ENCODE results near the gene OAS3.
"Not testable (repeated sequence)": the region's sequence is repeated elsewhere in the genome, so short reads cannot be mapped to it uniquely, and the experiment has no call there.

OAS3 gene

DNA sequence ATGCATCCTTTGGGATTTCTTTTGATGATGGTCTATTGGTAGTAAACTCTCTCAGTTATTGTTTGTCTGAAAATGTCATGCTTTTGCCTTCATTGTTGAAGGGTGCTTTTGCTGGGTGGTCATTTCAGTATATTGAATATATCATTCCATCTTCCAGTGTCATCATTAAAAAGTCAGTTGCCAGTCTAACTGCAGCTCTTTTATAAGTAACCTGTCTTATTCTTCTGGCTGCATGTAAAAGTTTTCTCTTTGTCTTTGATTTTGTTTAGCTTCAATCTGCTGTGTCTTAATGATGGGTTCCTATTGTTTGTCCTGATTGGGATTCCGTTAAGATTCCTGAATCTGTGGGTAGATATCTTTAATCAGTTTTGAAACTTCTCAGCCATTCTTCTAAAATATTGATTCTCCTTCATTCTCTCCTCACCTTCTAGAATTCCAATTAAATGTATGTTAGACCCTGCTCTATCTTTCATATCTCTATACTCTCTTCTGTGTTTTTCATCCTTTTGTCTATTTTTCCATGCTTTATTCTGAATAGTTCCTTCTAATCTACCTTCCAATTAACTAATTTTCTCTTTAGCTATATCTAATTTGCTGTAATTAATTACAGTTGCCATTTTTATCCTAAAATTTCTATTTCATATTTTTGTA, 25.1 kb upstream of the OAS3 start:
- Histone ChIP-seq H3K4me3 (replicated peaks; ENCODE audit: insufficient read depth, low read length) (no peak overlapping the region), H3K27me3 (ENCODE audit: insufficient read depth, poor library complexity, severe bottlenecking) (no peaks in the 10 kb centered on the region), H3K27ac (replicated peaks) (no peak overlapping the region)
- DNase-seq (ENCODE audit: low read depth in 1 of 2, low spot score in 1 of 2) = no peak
- no peak for TF ChIP-seq GABPA (IDR thresholded peaks at IDR 0.05; ENCODE audit: low read depth)
- no peak for TF ChIP-seq SPI1 (IDR thresholded peaks at IDR 0.05; ENCODE audit: borderline replicate concordance, low read depth)
- TF ChIP-seq, protein P1, sequence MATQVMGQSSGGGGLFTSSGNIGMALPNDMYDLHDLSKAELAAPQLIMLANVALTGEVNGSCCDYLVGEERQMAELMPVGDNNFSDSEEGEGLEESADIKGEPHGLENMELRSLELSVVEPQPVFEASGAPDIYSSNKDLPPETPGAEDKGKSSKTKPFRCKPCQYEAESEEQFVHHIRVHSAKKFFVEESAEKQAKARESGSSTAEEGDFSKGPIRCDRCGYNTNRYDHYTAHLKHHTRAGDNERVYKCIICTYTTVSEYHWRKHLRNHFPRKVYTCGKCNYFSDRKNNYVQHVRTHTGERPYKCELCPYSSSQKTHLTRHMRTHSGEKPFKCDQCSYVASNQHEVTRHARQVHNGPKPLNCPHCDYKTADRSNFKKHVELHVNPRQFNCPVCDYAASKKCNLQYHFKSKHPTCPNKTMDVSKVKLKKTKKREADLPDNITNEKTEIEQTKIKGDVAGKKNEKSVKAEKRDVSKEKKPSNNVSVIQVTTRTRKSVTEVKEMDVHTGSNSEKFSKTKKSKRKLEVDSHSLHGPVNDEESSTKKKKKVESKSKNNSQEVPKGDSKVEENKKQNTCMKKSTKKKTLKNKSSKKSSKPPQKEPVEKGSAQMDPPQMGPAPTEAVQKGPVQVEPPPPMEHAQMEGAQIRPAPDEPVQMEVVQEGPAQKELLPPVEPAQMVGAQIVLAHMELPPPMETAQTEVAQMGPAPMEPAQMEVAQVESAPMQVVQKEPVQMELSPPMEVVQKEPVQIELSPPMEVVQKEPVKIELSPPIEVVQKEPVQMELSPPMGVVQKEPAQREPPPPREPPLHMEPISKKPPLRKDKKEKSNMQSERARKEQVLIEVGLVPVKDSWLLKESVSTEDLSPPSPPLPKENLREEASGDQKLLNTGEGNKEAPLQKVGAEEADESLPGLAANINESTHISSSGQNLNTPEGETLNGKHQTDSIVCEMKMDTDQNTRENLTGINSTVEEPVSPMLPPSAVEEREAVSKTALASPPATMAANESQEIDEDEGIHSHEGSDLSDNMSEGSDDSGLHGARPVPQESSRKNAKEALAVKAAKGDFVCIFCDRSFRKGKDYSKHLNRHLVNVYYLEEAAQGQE (IDR thresholded peaks at IDR 0.05; ENCODE audit: insufficient replicate concordance, low read depth) = no peak
- no peak for TF ChIP-seq POLR2AphosphoS5 (IDR thresholded peaks at IDR 0.05; ENCODE audit: low read depth)
- TF ChIP-seq, protein P2, sequence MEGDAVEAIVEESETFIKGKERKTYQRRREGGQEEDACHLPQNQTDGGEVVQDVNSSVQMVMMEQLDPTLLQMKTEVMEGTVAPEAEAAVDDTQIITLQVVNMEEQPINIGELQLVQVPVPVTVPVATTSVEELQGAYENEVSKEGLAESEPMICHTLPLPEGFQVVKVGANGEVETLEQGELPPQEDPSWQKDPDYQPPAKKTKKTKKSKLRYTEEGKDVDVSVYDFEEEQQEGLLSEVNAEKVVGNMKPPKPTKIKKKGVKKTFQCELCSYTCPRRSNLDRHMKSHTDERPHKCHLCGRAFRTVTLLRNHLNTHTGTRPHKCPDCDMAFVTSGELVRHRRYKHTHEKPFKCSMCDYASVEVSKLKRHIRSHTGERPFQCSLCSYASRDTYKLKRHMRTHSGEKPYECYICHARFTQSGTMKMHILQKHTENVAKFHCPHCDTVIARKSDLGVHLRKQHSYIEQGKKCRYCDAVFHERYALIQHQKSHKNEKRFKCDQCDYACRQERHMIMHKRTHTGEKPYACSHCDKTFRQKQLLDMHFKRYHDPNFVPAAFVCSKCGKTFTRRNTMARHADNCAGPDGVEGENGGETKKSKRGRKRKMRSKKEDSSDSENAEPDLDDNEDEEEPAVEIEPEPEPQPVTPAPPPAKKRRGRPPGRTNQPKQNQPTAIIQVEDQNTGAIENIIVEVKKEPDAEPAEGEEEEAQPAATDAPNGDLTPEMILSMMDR (IDR thresholded peaks at IDR 0.05; ENCODE audit: insufficient read depth, low read length) = no peak

DNA sequence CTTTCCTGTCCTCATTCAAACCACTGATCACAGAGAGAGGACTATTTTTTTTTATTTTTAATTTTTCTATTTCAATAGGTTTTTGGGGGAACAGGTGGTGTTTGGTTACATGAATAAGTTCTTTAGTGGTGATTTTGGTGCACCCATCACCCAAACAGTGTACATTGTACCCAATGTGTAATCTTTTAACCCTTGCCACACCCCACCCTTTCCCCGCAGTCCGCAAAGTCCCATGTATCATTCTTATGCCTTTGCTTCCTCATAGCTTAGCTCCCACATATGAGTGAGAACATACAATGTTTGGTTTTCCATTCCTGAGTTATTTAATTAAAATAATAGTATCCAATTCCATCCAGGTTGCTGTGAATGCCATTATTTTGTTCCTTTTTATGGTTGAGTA, 24.4 kb upstream of the OAS3 start:
- H3K27ac ChIP-seq (replicated peaks); H3K27me3 ChIP-seq (ENCODE audit: insufficient read depth, poor library complexity, severe bottlenecking); H3K4me3 ChIP-seq (replicated peaks; ENCODE audit: insufficient read depth, low read length); DNase-seq (ENCODE audit: low read depth in 1 of 2, low spot score in 1 of 2): not testable (repeated sequence)

DNA sequence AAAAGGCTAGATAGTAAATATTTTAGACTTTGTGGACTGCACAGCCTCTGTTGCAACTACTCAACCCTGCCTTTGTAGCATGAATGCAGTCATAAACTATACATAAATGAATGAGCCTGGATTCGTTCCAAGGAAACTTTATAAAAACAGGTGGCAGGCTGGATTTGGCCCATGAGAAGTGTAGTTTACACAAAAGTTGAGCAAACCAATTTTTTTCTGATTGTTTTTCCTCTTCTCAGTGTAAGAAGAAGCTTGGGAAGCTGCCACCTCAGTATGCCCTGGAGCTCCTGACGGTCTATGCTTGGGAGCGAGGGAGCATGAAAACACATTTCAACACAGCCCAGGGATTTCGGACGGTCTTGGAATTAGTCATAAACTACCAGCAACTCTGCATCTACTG, 22.0 kb upstream of the OAS3 start:
- H3K4me3 ChIP-seq (replicated peaks; ENCODE audit: insufficient read depth, low read length) = no peak overlapping the region
- H3K27ac ChIP-seq (replicated peaks) = no peak overlapping the region
- TF ChIP-seq SPI1 (IDR thresholded peaks at IDR 0.05; ENCODE audit: borderline replicate concordance, low read depth) (no peak), GABPA (IDR thresholded peaks at IDR 0.05; ENCODE audit: low read depth) (no peak), POLR2AphosphoS5 (IDR thresholded peaks at IDR 0.05; ENCODE audit: low read depth) (no peak)
- TF ChIP-seq, protein P2 (IDR thresholded peaks at IDR 0.05; ENCODE audit: insufficient read depth, low read length) = no peak
- TF ChIP-seq, protein P1 (IDR thresholded peaks at IDR 0.05; ENCODE audit: insufficient replicate concordance, low read depth) = no peak
- H3K27me3 ChIP-seq (ENCODE audit: insufficient read depth, poor library complexity, severe bottlenecking) = no peaks in the 10 kb centered on the region
- DNase-seq (ENCODE audit: low read depth in 1 of 2, low spot score in 1 of 2) = no peak

DNA sequence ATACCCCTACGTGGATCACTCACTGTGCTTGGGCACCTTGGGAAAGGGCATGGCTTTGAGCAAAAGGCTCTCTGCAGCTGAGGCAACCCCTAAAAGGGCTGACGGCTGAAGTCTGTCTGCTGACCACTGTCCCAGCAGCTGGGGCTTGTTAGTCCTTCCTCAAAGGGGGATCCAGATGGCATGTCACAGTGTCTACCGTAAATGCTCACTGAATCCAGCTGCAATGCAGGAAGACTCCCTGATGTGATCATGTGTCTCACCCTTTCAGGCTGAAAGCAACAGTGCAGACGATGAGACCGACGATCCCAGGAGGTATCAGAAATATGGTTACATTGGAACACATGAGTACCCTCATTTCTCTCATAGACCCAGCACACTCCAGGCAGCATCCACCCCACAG, 19.2 kb upstream of the OAS3 start:
- TF ChIP-seq SPI1 (IDR thresholded peaks at IDR 0.05; ENCODE audit: borderline replicate concordance, low read depth) = no peak
- no peak for TF ChIP-seq GABPA (IDR thresholded peaks at IDR 0.05; ENCODE audit: low read depth)
- H3K27me3 ChIP-seq (ENCODE audit: insufficient read depth, poor library complexity, severe bottlenecking) = no peaks in the 10 kb centered on the region
- H3K27ac ChIP-seq (replicated peaks) = no peak overlapping the region
- DNase-seq (ENCODE audit: low read depth in 1 of 2, low spot score in 1 of 2) = no peak
- H3K4me3 ChIP-seq (replicated peaks; ENCODE audit: insufficient read depth, low read length) = no peak overlapping the region

DNA sequence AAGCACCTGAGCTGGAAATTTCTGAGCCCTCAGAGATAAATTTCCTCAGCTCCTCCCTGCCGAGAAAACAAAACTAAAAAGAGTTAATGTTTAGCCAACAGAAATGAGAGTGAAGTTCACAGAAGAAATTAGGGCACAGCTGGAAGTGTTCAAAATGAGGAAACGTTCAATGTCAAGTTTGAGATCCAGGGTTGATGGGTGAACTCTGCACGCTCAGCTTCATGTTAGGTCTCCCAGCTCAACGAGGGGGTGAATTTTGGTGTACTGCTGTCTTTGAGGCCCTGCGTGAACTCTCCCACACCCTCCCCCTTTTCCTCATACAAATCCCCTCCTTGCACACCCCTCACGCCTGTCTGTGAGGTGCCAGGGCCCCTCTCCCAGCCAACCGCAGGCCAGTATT, 13.3 kb upstream of the OAS3 start:
- DNase-seq (ENCODE audit: low read depth in 1 of 2, low spot score in 1 of 2) = no peak
- peaks cover 5% of the 10 kb centered on the region for H3K27me3 ChIP-seq (ENCODE audit: insufficient read depth, poor library complexity, severe bottlenecking)
- TF ChIP-seq, protein P2 (IDR thresholded peaks at IDR 0.05; ENCODE audit: insufficient read depth, low read length) = no peak
- TF ChIP-seq SPI1 (IDR thresholded peaks at IDR 0.05; ENCODE audit: borderline replicate concordance, low read depth) (no peak), POLR2AphosphoS5 (IDR thresholded peaks at IDR 0.05; ENCODE audit: low read depth) (no peak), GABPA (IDR thresholded peaks at IDR 0.05; ENCODE audit: low read depth) (no peak)
- TF ChIP-seq, protein P1 (IDR thresholded peaks at IDR 0.05; ENCODE audit: insufficient replicate concordance, low read depth) = no peak
- no peak overlapping the region for H3K27ac ChIP-seq (replicated peaks)
- no peak overlapping the region for H3K4me3 ChIP-seq (replicated peaks; ENCODE audit: insufficient read depth, low read length)

Data from HL-60 (cell line).